Astrocyte of the spinal cord (primary cell): ENCODE measurements around the gene CETN1.

ENCODE experiments used
- DNase-seq: peaks from one replicate; pipeline ENCODE4 v3.0.0; 2011; ENCODE audit warnings: low read depth, low spot score
- H3K4me3 ChIP-seq: 2 replicates; pipeline ENCODE4 v1.5.1; 2011; ENCODE audit warnings: low read depth, mild to moderate bottlenecking, low read length, moderate library complexity
- in situ Hi-C: cut with HindIII; loops from 2 replicates; pipeline ENCODE4 v1.10.0; 2017; ENCODE audit warnings: low sequenced_read_pairs
- TF ChIP-seq, protein P1 (sequence below): IDR thresholded peaks from 2 replicates; pipeline ENCODE4 v1.5.1; 2012; ENCODE audit warnings: low read depth, mild to moderate bottlenecking, low read length, inconsistent platforms

CETN1 gene

DNA sequence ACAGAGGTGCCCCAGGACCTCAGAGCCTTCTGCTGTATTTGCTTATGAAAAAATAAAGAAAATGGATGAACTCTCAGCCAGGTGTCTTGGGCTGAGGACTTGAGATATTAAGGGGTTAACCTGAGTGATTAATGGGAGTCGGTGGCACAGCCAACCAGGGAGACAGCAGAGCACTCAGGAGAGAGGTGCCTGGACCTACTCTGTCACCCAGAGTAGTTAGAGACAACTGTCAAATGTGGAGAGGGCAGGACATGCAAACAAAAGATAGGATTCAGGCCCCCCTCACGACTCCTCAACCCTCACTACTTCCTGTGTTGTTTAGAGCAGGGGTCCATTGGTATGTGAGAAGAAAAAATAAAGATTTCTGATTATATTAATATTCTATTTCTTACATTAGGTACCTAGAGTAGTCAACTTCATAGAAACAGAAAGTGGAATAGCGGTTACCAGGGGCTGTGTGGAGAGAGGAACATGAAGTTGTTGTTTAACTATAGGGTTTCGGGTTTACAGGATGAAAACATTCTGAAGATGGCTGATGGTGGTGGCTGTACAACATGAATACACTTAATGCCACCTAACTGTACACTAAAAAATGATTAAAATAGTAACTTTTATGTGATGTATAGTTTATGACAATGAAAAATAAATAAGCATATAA lies 28.6 kb upstream of the CETN1 start:
- TF ChIP-seq, protein P1, sequence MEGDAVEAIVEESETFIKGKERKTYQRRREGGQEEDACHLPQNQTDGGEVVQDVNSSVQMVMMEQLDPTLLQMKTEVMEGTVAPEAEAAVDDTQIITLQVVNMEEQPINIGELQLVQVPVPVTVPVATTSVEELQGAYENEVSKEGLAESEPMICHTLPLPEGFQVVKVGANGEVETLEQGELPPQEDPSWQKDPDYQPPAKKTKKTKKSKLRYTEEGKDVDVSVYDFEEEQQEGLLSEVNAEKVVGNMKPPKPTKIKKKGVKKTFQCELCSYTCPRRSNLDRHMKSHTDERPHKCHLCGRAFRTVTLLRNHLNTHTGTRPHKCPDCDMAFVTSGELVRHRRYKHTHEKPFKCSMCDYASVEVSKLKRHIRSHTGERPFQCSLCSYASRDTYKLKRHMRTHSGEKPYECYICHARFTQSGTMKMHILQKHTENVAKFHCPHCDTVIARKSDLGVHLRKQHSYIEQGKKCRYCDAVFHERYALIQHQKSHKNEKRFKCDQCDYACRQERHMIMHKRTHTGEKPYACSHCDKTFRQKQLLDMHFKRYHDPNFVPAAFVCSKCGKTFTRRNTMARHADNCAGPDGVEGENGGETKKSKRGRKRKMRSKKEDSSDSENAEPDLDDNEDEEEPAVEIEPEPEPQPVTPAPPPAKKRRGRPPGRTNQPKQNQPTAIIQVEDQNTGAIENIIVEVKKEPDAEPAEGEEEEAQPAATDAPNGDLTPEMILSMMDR, result no peak
- in situ Hi-C loops, result no loop called here
- DNase-seq, result no peak
- no peak overlapping the region for H3K4me3 ChIP-seq

DNA sequence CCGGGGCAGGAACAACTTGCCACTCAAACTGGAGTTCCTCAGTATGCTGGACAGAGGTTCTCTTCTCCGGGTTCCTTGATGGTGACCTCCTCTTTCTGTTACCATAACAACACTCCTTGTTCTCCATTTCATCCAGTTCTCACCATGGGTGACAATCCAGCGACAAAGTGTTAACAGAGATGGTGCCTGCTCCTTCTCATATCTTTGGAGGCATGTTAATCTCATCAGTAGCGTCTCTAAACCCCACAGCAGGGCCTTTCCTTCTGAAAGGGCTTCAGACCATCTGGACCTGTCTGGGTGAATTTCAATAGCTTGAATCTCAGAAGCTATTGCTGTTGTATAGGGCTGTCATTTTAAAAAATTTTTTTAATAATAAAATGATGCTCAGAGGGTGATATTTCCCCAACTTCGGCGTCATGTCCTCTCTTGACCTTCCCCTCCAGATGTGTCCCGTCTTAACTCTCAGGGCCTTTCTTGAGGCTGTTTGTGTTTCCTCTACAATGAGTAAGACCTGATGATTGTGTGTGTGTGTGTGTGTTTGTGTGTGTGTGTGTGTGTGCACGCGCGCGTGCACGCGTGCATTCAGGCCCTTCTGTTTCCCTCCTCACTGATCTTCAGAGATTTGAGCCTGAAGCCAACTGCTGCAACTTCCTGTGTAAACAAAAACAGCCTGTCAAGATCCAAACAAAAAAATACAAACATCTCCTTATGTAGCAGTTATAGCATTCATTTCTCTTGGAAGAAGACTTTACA lies 24.3 kb upstream of the CETN1 start:
- no peak overlapping the region for H3K4me3 ChIP-seq
- no peak for DNase-seq
- in situ Hi-C loops, result no loop called here
- TF ChIP-seq, protein P1, result no peak

DNA sequence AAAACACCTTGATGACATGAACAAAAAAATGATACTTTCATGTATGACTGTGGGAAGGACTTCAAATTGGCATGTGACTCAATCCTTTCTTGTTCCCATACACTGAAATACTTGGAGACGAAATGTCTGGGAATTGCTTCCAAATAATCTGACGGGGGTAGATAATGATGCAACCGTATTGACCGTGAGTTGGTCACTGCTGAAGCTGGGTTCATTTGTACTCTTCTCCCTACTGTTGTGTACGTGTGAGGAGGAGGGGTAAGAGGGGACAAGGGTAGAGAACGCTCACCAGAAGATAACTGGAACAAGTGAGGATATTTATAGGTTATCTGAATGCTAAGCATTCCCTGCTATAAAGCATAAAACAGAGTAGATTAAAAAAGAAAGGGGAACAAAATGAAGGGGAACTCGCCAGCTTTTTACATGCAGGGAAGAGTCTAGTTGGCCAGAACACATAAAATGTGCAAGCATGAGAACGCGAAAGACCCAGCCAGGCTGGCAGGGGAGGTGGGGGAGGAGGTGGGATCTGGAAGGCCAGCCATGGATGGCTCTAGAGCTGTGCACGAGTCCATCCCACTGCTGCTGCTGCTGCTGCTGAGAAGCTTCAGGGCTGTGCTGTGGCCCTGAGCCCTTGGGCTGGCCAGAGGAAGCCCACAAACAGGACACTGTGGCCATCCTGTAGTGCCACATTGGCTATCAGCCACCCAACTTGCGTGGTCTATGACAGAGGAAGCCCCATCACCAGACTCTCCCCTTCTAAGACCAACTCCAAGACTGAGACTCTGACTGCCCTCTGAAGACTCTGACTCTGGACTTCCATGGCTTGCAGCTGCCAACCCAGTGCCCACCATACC lies 15.2 kb upstream of the CETN1 start:
- no peak overlapping the region for H3K4me3 ChIP-seq
- in situ Hi-C loops, result no loop called here
- no peak for DNase-seq
- TF ChIP-seq, protein P1, result no peak

DNA sequence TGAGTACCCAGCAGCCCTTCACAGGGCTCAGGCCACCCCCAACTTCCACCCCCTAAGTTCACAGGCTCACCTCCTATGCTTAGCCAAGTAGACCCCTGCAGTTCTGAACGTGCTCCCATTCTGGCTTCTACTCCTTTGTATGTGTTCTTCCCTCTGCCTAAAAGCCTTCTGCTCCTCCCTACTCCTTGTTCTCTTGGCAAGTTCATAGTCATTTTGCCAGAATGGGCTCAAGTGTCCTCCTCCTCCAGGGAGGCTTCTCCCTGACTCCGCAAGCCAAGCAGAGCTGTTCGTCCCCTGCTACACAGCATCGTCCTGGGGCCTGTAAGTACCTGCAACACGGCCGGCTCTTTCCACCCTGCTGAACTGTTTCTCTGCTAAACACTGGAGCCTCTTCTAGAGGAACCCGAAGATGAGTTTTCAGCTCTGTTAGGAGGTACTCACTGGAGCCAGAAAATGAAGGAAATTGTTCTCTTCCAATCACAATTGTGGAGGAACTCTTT lies 14.6 kb upstream of the CETN1 start:
- TF ChIP-seq, protein P1, result no peak
- in situ Hi-C loops, result no loop called here
- no peak for DNase-seq
- no peak overlapping the region for H3K4me3 ChIP-seq

DNA sequence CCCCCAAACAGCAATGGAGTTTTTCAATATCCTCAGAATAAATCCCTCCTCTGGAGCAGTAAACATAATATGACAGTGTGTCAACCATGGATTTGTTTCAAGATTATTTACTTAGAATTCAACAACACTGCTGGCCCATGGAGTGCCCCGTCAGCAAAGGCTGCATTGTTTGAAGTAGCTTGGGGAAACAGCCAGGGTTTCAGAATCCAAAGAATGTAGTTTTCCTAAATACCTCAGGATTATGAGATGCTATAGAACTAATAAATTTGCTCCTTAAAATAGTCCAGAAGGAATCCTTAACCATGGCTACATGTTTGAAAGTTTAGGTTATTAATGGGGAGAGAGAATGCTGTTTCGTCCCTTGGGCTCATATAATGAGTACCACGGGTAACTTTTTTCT lies 13.1 kb upstream of the CETN1 start:
- TF ChIP-seq, protein P1, result no peak
- in situ Hi-C loops, result no loop called here
- DNase-seq, result no peak
- H3K4me3 ChIP-seq, result no peak overlapping the region

DNA sequence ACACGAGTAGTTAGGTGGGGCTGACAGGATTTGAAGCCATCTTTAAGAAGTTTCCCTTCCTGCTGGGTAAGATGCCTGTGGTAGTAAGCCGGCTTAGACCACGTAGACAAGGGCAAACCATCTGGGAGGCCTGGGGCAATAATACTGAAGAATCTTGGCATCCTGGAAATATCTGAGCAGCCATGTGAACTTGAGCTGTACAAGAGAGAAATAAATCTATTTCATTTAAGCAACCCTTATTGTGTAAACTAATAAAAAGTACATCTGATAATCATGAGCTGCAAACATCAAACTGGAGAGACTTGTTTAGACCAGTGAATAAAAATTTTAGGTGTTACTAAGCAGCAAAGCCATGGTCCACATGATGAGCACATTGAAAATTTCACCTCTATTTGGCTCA lies 11.4 kb upstream of the CETN1 start:
- TF ChIP-seq, protein P1, result no peak
- no peak overlapping the region for H3K4me3 ChIP-seq
- in situ Hi-C loops, result no loop called here
- no peak for DNase-seq
